SIG-M5 treated with dmso at 0.1 percent for 504 hours (cell line): ENCODE results near the gene APOL6.

Experiments
- DNase-seq: peaks from one replicate; lab custom pipeline; 2025; ENCODE audit not compliant: unreplicated experiment; lab: John Stamatoyannopoulos, UW

APOL6 gene

DNA sequence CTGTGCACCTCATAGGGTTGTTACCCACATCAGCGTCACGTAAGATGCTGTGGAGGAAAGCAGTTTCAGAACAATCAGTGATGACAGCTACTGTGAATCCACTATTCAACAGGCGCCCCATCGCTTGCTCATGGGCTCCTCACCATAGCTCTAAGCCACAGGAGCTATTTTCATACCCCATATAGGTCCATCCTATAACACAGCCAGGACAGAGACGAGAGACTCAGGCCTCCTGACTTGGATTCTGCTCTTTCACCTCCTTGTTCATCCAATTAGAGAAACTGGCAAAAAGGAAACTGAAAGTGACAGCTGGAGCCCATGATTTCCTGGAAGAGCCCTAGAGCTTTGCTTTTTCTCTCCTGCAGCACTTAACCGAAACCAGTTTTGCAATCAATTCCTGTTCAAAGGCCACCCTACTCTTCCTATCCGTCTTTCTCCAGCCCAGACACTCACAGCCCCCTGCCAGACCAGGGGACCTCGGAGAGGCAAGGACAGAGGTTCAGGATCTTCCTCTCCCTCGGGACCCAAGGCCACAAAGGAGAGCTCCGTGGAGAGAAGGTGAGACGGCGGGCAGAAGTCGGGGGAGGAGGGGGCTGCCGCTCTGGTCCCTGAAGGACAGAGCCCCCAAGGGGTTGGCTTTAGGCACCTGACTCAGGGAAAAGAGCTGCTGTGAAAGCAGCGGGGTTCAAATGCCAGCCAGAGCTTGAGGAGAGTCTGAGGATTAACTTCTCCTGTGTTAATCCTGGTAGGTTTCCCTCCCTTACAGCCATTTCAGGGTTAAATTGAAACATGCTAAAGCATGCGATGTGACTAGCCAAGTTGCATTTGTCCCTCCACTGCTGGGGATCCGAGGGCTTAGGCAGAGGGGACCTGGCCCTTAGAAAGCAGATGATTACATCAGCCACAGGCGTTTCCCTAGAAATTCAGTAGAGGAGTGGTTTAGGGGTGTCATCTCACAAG lies at the start of gene APOL6:
TSS of gene APOL6 (plus strand) at position 381 of the 960 bp plus-strand sequence. CDS start 7,980 bp downstream, outside the sequence.
- peak; percentile 78 for DNase-seq

GRCh38 chr22:35599364-35599763 lies 48.9 kb upstream of the APOL6 start:
- no peak for DNase-seq

DNA sequence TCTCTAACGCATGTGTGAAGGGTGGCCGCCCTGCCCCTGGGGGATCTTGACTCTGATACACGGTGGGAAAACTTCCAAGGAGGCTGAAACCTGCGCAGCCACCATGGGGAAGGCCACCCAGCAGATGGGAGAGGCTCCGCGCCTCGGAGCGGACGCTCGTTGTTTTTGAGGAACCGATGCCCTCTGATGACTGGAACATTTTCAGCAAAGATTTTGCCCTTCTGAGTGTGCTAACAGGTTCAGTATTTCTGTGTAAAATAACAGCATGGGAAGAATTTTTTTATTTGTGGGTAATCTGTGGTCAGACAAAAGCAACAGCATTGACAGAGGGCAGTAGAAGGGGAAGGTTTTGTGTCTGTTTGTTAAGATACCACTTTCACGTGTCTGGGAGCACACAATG lies 47.8 kb upstream of the APOL6 start:
- DNase-seq, result no peak

DNA sequence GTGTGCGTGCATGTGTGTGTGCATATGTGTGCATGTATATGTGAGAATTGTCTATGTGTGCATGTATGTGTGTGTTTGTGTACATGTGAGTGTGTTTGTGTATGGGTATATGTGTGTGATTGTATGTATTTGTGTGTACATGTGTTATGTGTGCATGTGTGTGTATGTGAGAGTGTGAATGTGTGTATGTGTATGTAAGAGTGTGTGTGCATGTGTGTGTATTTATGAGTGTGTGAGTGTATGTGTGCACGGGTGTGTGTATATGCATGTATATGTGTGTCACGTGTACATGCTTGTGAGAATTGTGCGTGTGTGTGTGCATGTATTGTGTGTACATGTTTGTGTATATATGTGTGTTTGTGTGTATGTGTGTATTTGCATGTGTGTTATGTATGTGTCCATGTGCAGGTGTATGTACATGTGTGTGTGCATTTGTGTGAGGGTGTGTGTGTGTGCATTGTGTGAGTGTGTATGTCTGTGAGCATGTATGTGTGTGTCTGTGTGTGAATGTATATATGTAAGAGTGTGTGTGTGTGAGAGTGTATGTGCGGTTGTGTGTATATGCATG lies 47.1 kb upstream of the APOL6 start:
- DNase-seq, result no peak

GRCh38 chr22:35601743-35602615 lies 46.3 kb upstream of the APOL6 start:
- DNase-seq, result peak; percentile 85

- peak; percentile 5 for DNase-seq
Measured at GRCh38 chr22:35604621-35605368, 43.5 kb upstream of the APOL6 start.

GRCh38 chr22:35605369-35605680 lies 42.9 kb upstream of the APOL6 start:
- no peak for DNase-seq

GRCh38 chr22:35605851-35606481 lies 42.3 kb upstream of the APOL6 start:
- no peak for DNase-seq

GRCh38 chr22:35606916-35607315 lies 41.3 kb upstream of the APOL6 start:
- DNase-seq, result no peak

DNA sequence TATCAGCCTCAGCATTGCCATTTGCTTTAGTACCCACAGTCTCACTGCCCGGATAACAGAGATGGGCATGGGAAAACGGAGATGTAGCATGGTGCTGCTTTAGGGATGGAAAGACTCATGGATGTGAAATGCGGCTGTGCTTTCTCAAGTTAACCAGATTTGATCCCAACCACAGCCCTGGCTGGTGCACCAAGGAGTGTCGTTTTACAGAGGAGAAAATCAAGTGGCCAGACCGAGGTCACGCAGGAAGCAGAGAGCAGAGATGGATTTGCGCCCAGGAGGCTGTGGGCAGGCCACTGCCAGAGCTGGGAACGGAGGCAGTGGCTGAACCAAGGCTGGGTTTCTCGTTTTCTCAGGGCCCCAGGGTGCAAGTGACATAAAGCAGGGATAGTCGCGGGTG lies 40.2 kb upstream of the APOL6 start:
- no peak for DNase-seq

DNA sequence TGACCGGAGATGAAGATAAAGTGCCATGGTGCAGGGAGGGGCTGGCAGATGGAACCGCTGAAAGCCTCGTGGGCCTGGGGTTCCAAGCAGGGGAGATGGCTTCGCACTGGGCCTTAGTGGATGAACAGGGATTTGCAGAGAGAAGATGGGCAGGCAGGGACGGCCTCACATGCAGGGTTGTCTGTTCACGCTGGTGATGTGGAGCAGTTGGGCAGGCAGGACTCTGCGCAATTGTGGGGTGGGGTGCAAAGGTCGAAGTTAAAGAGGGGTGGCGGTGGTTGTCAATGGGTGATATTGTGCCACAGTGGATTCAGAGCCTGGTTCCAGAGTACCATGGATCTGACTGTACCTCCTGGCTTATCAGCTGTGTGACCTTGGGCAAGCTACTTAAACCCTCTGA lies 39.0 kb upstream of the APOL6 start:
- DNase-seq, result no peak

DNA sequence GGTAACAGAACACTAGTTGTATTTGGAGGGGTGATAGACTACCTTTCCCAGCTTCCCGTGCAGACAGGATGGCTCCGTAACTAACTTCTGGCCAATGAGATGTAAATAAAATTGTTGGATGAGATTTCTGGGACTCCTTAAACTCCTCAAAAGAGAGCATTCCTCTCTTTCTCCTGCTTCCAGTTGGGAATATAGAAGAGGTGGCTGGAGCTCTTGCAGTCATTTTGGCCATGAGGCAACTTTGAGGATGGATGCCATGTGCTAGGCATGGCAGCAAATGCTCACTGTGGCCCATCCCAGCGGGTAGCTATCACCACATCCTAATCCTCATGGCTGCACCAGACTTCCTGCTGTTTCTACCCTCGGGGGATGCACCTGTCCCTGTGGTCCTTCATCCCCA lies 38.5 kb upstream of the APOL6 start:
- DNase-seq, result no peak

DNA sequence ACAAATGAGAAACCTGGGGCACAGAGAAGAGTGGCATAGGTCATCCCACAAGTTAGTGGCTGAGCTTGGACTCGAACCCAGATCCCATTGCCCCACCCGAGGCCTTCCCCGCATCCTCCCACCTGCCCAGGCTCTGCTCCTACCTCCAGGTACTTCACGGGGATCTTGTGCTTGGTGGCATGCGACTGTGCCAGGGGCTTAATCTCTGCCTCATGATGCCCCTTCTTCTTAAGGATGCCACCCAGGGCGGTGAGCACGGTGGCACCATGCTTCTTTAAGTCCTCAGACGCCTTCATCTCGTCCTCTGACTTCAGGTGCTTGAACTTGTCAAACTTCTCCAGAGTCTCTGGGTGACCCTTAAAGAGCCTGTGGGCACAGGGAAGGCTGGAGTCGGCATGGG lies 37.5 kb upstream of the APOL6 start:
- no peak for DNase-seq

DNA sequence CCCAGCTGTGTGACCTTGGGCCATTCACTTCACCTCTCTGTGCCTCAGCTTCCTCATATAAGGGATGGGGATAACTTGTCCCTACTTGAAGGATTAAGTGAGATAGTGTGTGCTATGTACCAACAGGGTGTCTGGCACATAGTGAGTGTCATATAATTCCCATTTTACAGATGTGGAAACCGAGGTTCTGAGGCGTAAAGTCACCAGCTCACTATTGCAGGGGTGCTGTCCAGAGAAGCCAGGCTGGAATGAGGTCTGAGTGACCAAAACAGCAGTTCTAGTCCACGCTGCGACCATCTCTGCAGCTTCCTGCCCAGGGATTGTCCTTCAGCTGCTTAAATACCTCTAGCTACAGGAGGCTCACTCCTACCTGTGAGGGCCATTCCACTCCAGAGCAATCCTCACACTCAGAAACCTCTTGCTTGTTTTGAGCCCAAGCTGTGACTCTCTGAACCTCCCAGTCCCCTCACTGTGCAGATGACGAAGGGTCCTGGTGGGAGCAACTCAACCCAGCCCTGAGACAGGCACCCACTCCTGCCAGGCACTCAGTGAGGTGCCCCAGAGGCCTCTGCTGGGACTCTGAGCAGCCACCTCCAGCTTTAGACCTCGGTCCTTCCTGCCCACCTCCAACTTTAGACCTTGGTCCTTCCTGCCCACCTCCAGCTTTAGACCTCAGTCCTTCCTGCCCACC lies 36.9 kb upstream of the APOL6 start:
- no peak for DNase-seq

DNA sequence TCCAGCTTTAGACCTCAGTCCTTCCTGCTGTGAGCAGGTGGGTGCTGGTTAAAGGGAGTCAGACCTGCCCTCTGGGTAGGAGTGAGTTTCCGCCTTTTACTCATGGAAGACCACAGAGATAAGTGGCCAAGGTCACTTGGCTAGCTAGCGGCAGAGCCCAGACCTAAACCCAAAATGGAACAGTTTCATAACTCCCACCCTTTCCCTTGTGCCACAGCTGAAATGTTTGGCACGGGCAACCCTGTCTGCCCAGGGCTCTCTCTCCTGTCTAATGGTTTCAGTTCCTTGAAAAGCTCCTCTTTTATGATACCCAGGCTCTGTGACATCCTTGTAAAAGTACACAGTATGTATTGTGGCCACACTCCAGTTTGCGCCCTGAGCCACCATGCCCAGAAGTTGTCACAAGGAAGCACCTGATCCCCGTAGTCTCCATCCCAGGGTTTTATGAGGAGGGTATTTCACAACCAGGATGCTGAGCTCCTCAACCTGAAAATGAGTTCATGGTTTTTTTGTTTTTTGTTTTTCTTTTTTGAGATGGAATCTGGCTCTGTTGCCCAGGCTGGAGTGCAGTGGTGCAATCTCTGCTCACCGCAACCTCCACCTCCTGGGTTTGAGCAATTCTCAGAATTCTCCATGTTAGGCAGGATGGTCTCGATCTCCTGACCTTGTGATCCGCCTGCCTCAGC lies 36.2 kb upstream of the APOL6 start:
- DNase-seq, result peak; percentile 69

DNA sequence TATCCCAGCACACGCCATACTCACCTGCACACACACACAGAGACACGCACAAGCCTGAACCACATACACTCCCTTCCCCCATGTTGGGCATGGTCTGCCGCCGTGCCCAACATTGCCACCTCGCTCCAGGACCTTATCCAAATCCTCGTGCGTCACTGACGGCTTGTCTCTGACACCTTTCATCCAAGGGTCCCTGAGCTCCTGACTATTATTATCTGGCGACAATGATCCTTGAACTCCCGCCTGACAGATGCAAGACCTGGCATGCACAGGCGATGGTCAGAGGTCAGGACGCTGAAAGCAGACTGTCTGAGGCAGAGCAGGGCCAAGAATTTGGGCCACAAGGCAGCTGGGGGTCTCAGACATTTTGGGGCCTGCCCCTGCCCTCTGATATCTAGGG lies 35.3 kb upstream of the APOL6 start:
- no peak for DNase-seq

- DNase-seq, result no peak
Measured at GRCh38 chr22:35614404-35614803, 33.8 kb upstream of the APOL6 start.

GRCh38 chr22:35615156-35615555 lies 33.1 kb upstream of the APOL6 start:
- DNase-seq, result no peak

GRCh38 chr22:35616043-35616442 lies 32.2 kb upstream of the APOL6 start:
- no peak for DNase-seq
